ENCODE results near the gene STX8. TPM values are rescaled to one million over a fixed set of nuclear protein-coding genes. Genes with fewer than 3 reads are reported as not detected.
A peak's percentile ranks its signal among the peaks of the same experiment; 100 is the strongest.

The STX8 gene
- polyA plus RNA-seq, 1 of the 3 experiments (the other 2 are of a cell fraction), result 51.3 TPM

DNA sequence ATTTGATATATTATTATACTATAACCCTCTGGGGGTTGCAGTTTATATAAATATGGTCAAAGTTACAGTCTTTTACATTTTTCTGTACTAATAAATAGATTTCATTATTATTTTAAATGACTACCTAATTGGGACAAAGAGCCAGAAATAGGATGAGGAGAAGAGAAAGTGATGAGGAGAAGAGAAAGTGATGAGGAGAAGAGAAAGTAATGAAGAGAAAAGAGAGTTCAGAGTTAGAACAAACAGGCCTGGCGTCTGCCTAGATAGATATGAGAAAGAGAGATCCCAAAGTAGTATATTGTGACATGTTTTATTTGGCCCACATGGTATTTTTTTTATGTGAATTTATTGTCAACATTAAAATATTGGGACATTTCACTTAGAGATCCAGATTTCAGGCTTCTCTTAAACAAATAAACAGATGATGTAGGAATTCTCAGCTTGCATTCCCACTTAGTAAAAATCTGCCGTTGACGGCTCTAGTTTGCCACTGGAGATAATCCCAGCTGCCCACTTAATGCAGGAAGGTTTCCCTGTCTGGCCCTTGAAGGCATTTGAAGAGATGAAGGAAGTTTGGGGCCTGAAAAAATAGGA, 210.7 kb downstream of the STX8 start:
- ChIA-PET POLR2A (no interaction called here), CTCF (interaction anchor here (1.2 kb wide), 1 partner anchor 38 kb away, joined by 4 read pairs; no protein-coding TSS in a partner anchor)
- TF ChIP-seq RXRA (IDR thresholded peaks at IDR 0.05; ENCODE audit: borderline replicate concordance, low read depth) (no peak), MEF2A (IDR thresholded peaks at IDR 0.05; ENCODE audit: borderline replicate concordance, low read depth) (no peak), RAD21 (IDR thresholded peaks at IDR 0.05; ENCODE audit: low read length) (no peak)
- TF ChIP-seq, protein P1, sequence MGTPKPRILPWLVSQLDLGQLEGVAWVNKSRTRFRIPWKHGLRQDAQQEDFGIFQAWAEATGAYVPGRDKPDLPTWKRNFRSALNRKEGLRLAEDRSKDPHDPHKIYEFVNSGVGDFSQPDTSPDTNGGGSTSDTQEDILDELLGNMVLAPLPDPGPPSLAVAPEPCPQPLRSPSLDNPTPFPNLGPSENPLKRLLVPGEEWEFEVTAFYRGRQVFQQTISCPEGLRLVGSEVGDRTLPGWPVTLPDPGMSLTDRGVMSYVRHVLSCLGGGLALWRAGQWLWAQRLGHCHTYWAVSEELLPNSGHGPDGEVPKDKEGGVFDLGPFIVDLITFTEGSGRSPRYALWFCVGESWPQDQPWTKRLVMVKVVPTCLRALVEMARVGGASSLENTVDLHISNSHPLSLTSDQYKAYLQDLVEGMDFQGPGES (IDR thresholded peaks at IDR 0.05; ENCODE audit: low read depth, low read length), result no peak
- no peak overlapping the region for H3K4me2 ChIP-seq
- H3F3A ChIP-seq (replicated peaks; ENCODE audit: insufficient read depth), result no peaks in the 10 kb centered on the region
- no peaks in the 10 kb centered on the region for H3K9me3 ChIP-seq
- H3K27me3 ChIP-seq (ENCODE audit: insufficient read depth), result no peaks in the 10 kb centered on the region
- H4K20me1 ChIP-seq (ENCODE audit: insufficient read depth), result no peaks in the 10 kb centered on the region
- H3K27ac ChIP-seq (ENCODE audit: low read depth in 2 of 2, low read length in 1 of 2), result no peak overlapping the region
- H3K79me2 ChIP-seq (ENCODE audit: insufficient read depth), result no peaks in the 10 kb centered on the region
- no peak overlapping the region for H3K4me3 ChIP-seq (ENCODE audit: low read depth in 2 of 2, low read length in 1 of 2)
- WGBS (ENCODE audit: low lambda C conversion rate), result 92% methylated on average over 3 of the region's 3 CpGs
- DNase-seq, result no peak
- no peak overlapping the region for H3K9ac ChIP-seq
- H3K9me2 ChIP-seq, result no peaks in the 10 kb centered on the region
- H3K36me3 ChIP-seq (replicated peaks in 1 of 2; ENCODE audit: control insufficient read depth in 1 of 2, insufficient read depth in 2 of 2, low read length in 1 of 2), result no peaks in the 10 kb centered on the region
- H3K4me1 ChIP-seq (ENCODE audit: control insufficient read depth in 1 of 2, insufficient read depth in 2 of 2, low read depth in 1 of 2, low read length in 1 of 2), result peaks cover 5 to 9% of the 10 kb centered on the region in 2 experiments; a peak in 2 of 4 replicates
- H2AFZ ChIP-seq (ENCODE audit: low read depth), result no peak overlapping the region

DNA sequence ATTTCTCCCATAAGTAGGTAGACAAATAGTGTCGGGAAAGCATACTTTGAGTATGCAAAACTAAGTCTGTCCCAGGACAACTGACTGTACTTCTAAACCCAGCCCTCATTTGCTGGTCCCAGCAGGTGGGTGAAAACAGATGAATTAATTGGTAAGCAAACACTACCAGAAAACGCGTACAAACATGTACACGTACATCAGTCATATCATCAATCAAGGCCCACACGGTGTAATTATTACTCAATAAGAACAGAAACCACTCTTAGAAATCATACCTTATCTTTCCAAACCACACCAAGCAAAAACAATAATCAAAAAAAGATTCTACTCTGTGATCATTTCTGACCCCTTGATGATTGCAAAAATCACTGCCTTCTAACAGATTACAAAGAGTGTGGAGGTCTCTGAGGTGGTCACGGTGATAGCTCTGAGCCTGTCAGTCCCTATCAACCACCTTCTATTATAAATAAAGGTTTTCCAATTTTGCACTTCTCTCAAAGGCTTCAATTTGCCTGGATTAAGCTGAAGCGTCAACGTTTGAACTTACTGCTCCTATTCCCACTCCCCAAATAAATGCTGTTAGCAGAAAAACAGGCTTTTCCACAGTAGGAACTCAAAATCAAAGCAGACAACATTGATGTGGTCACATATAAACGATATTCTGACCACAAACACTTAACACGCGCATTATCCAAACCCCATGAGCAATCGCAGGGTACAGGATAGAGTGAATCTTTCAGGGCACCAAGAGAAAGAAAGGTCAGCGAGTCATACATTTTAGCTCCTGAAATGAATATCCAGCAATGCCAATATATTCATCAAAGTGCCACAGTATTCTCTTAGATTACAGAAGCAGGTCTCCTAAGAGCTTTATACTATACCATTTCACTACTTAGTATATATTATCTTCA, 211.9 kb downstream of the STX8 start:
- no peaks in the 10 kb centered on the region for H3K9me2 ChIP-seq

More for the DNA sequence above, 211.9 kb downstream of the STX8 start:
- Histone ChIP-seq H3K4me1 (ENCODE audit: control insufficient read depth in 1 of 2, insufficient read depth in 2 of 2, low read depth in 1 of 2, low read length in 1 of 2) (peaks cover 5 to 6% of the 10 kb centered on the region in 2 experiments; a peak in 2 of 4 replicates), H3K9ac (no peak overlapping the region), H3K4me3 (ENCODE audit: low read depth in 2 of 2, low read length in 1 of 2) (no peak overlapping the region), H3F3A (replicated peaks; ENCODE audit: insufficient read depth) (no peaks in the 10 kb centered on the region), H4K20me1 (ENCODE audit: insufficient read depth) (no peaks in the 10 kb centered on the region), H3K27me3 (ENCODE audit: insufficient read depth) (no peaks in the 10 kb centered on the region), H3K9me3 (no peaks in the 10 kb centered on the region), H3K4me2 (no peak overlapping the region), H3K36me3 (replicated peaks in 1 of 2; ENCODE audit: control insufficient read depth in 1 of 2, insufficient read depth in 2 of 2, low read length in 1 of 2) (no peaks in the 10 kb centered on the region), H3K27ac (ENCODE audit: low read depth in 2 of 2, low read length in 1 of 2) (no peak overlapping the region), H2AFZ (ENCODE audit: low read depth) (no peak overlapping the region), H3K79me2 (ENCODE audit: insufficient read depth) (no peaks in the 10 kb centered on the region)
- ChIA-PET CTCF (interaction anchor here (1.2 kb wide), 1 partner anchor 39 kb away, joined by 4 read pairs; no protein-coding TSS in a partner anchor), POLR2A (no interaction called here)
- TF ChIP-seq RCOR1 (IDR thresholded peaks at IDR 0.05; ENCODE audit: low read length) (no peak), POLR2AphosphoS5 (IDR thresholded peaks at IDR 0.05; ENCODE audit: low read depth, low read length) (no peak), FOSL2 (IDR thresholded peaks at IDR 0.05; ENCODE audit: borderline replicate concordance, low read depth) (0 out of 2 replicates have a peak, but pooled peaks have one; percentile 16), JUND (IDR thresholded peaks at IDR 0.05) (peak; percentile 22; the same call in 1 of the 2 replicates), TCF12 (IDR thresholded peaks at IDR 0.05) (peak; percentile 33; the same call in 1 of the 2 replicates), YY1 (IDR thresholded peaks at IDR 0.05; ENCODE audit: low read depth) (no peak)
- TF ChIP-seq, protein P2, sequence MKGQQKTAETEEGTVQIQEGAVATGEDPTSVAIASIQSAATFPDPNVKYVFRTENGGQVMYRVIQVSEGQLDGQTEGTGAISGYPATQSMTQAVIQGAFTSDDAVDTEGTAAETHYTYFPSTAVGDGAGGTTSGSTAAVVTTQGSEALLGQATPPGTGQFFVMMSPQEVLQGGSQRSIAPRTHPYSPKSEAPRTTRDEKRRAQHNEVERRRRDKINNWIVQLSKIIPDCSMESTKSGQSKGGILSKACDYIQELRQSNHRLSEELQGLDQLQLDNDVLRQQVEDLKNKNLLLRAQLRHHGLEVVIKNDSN (IDR thresholded peaks at IDR 0.05; ENCODE audit: borderline replicate concordance, low read depth), result no peak
- TF ChIP-seq, protein P3, sequence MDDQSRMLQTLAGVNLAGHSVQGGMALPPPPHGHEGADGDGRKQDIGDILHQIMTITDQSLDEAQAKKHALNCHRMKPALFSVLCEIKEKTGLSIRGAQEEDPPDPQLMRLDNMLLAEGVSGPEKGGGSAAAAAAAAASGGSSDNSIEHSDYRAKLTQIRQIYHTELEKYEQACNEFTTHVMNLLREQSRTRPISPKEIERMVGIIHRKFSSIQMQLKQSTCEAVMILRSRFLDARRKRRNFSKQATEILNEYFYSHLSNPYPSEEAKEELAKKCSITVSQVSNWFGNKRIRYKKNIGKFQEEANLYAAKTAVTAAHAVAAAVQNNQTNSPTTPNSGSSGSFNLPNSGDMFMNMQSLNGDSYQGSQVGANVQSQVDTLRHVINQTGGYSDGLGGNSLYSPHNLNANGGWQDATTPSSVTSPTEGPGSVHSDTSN (IDR thresholded peaks at IDR 0.05), result peak; percentile 43; the same call in 1 of the 2 replicates
- WGBS (ENCODE audit: low lambda C conversion rate), result 88% methylated on average over 13 of the region's 13 CpGs
- DNase-seq, result no peak

Data from SK-N-SH (cell line).